Activated CD4-positive, alpha-beta T cell treated with anti-CD3 and anti-CD28 coated beads, Interleukin-2, amount 50 U/mL, for 4 hours (primary cell): Measurements from ENCODE around the gene MSL1.

ENCODE experiments used
- DNase-seq, 2 experiments: peaks; one replicate each; pipeline ENCODE4 v3.0.0-alpha.2; 2020

Gene MSL1

DNA sequence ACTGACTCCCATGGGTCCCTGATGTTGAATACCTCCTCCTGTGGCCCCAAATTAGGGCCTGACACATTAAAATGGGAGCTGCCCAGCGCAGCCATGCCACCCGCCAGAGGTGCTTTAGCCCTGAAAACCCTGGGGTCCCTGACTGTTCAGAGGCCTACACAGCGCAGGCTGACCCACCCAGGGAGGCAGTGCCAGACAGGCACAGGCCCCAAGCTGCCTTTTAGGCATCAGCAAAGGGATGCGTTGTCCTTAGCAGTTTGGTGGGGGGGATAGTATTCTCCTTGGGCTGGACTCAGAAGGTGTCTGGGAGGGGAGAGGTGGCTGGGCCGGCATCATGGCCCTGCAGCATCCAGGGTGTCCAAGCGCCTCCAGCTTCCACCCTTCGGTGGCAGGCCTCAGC, 56.9 kb downstream of the MSL1 start:
- no peak for DNase-seq

DNA sequence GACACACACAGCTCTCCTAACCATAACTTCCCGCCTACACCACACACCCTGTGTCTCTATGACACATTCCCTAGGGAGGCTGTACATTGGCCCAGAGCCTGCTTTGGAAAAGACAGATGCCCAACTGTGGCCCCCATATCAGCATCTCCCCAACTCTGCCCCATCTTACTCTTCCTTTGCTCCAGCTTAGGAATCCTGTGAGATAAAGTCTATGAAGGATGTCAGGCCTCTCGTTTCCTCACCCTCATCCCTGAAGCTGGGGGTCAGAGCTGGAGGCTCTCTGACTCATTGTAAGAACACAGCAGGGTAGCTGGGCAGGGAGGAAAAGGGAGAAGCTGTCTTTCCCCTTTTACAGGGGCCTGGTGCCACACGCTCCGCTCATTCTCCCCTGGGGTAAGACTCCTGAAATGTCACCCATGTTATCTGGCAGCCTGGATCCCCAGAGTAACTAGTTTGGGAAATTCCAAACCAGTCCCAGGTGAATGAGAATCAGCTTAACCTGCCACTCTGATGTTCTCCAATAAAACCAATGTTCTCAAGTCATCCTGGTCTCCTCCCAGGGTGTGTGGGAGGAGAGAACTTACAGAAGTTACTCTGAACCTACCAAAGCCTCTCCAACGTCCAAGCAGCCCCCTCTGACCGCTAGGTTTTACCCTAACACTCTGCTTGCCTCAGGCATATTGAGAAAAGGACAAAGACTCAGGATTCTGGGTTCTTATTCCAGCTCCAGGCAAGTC, 58.3 kb downstream of the MSL1 start:
- DNase-seq, result no peak

DNA sequence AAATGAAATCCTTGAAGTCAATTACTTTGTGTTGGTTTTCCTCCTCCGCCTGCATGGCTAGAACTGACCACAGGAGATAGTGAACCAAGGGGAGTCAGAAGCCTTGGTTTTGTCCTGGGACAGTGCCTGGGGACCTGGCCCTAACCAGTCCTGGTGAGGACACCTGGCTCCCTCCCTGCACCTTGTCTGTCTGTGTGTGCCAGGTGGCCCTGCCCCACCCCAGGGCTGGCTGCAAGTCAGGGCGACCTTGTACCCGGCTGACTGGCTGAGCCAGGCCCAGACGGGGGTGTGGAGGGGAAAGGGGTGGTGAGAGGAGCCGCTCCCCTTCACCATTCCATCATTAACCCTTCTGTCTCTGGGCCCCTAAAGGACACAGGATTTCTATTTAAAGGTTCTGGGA, 58.9 kb downstream of the MSL1 start:
- DNase-seq, result no peak

DNA sequence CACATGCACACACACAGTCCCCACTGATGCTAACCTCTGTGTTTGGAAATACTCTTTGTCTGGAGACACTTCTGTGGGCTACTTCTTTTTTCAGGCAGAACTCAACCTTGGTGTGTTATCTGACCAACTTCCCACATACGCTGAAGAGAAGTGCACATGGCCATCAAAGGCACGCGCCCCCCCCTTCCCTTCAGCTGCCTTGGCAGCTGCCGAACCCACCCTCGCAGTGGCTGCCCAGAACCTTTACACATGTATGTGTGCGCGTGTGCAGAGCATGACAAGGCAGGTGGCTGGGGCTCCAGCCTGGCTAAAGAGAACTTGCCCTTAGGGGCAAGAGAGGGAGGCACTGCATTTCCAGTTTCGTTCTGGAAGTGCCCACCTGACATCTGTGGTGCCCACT, 59.4 kb downstream of the MSL1 start:
- no peak for DNase-seq

DNA sequence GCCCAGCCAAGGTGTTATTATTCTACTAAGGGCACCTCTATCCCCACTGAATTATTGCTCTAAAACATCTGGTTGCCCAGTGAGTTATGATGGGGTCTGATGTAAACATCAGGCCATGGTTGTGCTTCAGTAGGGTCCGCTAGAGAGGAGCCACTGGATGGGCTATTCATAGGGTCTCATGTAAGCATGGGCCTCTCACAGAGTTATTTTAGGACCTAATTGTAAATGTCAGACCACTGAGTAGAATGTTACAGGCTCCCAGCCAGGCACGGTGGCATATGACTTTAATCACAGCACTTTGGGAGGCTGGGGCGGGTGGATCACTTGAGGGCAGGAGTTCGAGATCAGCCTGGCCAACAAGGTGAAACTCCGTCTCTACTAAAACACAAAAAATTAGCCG, 60.8 kb downstream of the MSL1 start:
- DNase-seq, result no peak
